CD4-positive, alpha-beta memory T cell (primary cell): ENCODE data around the gene SPPL2A. TPM values are rescaled to one million over a fixed set of nuclear protein-coding genes. Genes with fewer than 3 reads are reported as not detected.

Experiments
- CTCF ChIA-PET: fragments of 350-600 bp; sonication (Branson Sonifier 250); formaldehyde crosslinking; loops from one replicate; lab custom pipeline; 2021; ENCODE audit warnings: inconsistent platforms; ENCODE audit not compliant: partially characterized antibody; lab: Charles Lee
- POLR2A ChIA-PET: fragments of 350-600 bp; sonication (Branson Sonifier 250); formaldehyde crosslinking; loops from one replicate; lab custom pipeline; 2021; ENCODE audit not compliant: partially characterized antibody; lab: Charles Lee
- DNase-seq, 5 donors: peaks; one replicate each; pipeline versions ENCODE4 v3.0.0 to v3.0.0-alpha.2; 2020 to 2022; ENCODE audit warnings: mixed read lengths in 1 of 5
- H3K27ac ChIP-seq: one replicate; pipeline ENCODE4 v1.7.0; 2013; ENCODE audit warnings: low read depth, low read length
- H3K27me3 ChIP-seq: 2 replicates; pipeline ENCODE4 v1.7.0; 2013; ENCODE audit warnings: mild to moderate bottlenecking, low read length, moderate library complexity; ENCODE audit not compliant: insufficient read depth
- H3K36me3 ChIP-seq: 2 replicates; pipeline ENCODE4 v1.7.0; 2013; ENCODE audit warnings: mild to moderate bottlenecking, low read length, moderate library complexity; ENCODE audit not compliant: insufficient read depth
- H3K4me1 ChIP-seq: 2 replicates; pipeline ENCODE4 v1.7.0; 2013; ENCODE audit warnings: mild to moderate bottlenecking, low read length, moderate library complexity; ENCODE audit not compliant: insufficient read depth
- H3K4me3 ChIP-seq, 2 donors: one replicate each; pipeline ENCODE4 v1.7.0; 2013; ENCODE audit warnings: low read length in 2 of 2, mild to moderate bottlenecking in 1 of 2
- H3K9me3 ChIP-seq, 2 donors: one replicate each; pipeline ENCODE4 v1.7.0; 2013; ENCODE audit warnings: low read length in 2 of 2, control low read depth in 1 of 2; ENCODE audit not compliant: control insufficient read depth in 1 of 2
- H3K27ac Mint-ChIP-seq, 7 donors: one replicate each; pipeline ENCODE4 v1.8.0; 2020 to 2021; ENCODE audit warnings: mixed read lengths in 7 of 7, mild to moderate bottlenecking in 6 of 7, inconsistent platforms in 3 of 7, moderate library complexity in 3 of 7
- H3K27me3 Mint-ChIP-seq, 2 donors: one replicate each; pipeline ENCODE4 v1.8.0; 2020 to 2021; ENCODE audit warnings: mixed read lengths in 2 of 2
- H3K36me3 Mint-ChIP-seq, 2 donors: one replicate each; pipeline ENCODE4 v1.8.0; 2020 to 2021; ENCODE audit warnings: mixed read lengths in 2 of 2, inconsistent platforms in 1 of 2, mild to moderate bottlenecking in 1 of 2
- H3K4me1 Mint-ChIP-seq, 4 donors: one replicate each; pipeline ENCODE4 v1.8.0; 2020 to 2021; ENCODE audit warnings: mixed read lengths in 4 of 4, mild to moderate bottlenecking in 1 of 4
- H3K4me3 Mint-ChIP-seq, 8 donors: one replicate each; pipeline ENCODE4 v1.8.0; 2020 to 2021; ENCODE audit warnings: mixed read lengths in 8 of 8, mild to moderate bottlenecking in 7 of 8, moderate library complexity in 6 of 8, inconsistent platforms in 3 of 8
- H3K9me3 Mint-ChIP-seq, 8 donors: one replicate each; pipeline ENCODE4 v1.8.0; 2020 to 2021; ENCODE audit warnings: mixed read lengths in 8 of 8, mild to moderate bottlenecking in 5 of 8, inconsistent platforms in 3 of 8, moderate library complexity in 1 of 8
- intact Hi-C: fragments of 100-400 bp; cut with micrococcal nuclease; formaldehyde crosslinking; loops from one replicate; pipeline ENCODE4 v1.15.1; 2023
- polyA plus RNA-seq, 2 donors: library from polyadenylated mRNA; unstranded; fragments of 300-500 nt; fragmentation: Illumina TruSeq; gene quantifications; one replicate each; pipeline ENCODE4 v1.2.3, GENCODE V29; 2021
- total RNA-seq, 2 experiments: library from RNA; stranded (reverse); gene quantifications; one replicate each; pipeline ENCODE4 v1.2.3, GENCODE V29; 2021

The SPPL2A gene
- total and polyA plus RNA-seq, 4 experiments from 2014 or later = 59.9 to 102 (median 77.8) TPM

DNA sequence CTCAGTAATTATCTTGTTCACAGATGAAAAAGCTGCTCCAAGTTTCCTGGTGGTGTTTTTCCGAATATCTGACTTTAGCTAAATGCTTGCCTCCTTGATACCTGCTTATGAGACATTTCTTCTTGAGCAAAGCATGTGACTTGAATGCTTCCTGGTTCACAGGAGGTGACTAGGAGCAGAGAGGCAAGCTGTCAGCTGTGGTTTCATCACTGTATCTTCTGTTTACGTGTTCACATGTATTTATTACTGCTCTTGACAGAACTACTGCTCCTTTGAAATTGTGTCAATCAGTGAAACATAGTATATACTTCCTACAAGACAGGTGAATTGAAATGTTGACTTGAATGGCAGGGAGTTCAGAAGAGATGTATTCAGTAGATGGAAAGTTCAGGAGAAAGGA is 8.9 kb upstream of the SPPL2A start:
- POLR2A ChIA-PET = interaction anchor here (0.8 to 3.3 kb wide), 2 partner anchors 10 to 88 kb away, joined by 3 to 15 read pairs; partner anchors contain the start of genes SPPL2A and TRPM7
- DNase-seq = peak in 4 of 5 donors; percentile 16 to 32 (median 24)
- CTCF ChIA-PET = interaction anchor here (0.9 to 1.6 kb wide), 3 partner anchors 21 to 111 kb away, joined by 3 to 4 read pairs (median 3); no protein-coding TSS in a partner anchor
- no peaks in the 10 kb centered on the region for H3K9me3 ChIP-seq
- intact Hi-C loops = loop anchor here (1.0 kb wide), 1 partner anchor 9 kb away; the partner anchor contains the start of gene SPPL2A
- H3K4me1 ChIP-seq = peaks cover 5% of the 10 kb centered on the region
- Mint-ChIP-seq H3K4me1 (peaks cover 4 to 10% (median 5%) of the 10 kb centered on the region in 4 donors), H3K4me3 (no peak overlapping the region), H3K27me3 (no peaks in the 10 kb centered on the region), H3K9me3 (no peaks in the 10 kb centered on the region), H3K27ac (peak overlapping the region in 5 of 7 donors; percentile 27 to 69 (median 52)), H3K36me3 (no peaks in the 10 kb centered on the region)
- H3K27ac ChIP-seq = no peak overlapping the region
- no peaks in the 10 kb centered on the region for H3K27me3 ChIP-seq
- no peak overlapping the region for H3K4me3 ChIP-seq
- H3K36me3 ChIP-seq = no peaks in the 10 kb centered on the region

DNA sequence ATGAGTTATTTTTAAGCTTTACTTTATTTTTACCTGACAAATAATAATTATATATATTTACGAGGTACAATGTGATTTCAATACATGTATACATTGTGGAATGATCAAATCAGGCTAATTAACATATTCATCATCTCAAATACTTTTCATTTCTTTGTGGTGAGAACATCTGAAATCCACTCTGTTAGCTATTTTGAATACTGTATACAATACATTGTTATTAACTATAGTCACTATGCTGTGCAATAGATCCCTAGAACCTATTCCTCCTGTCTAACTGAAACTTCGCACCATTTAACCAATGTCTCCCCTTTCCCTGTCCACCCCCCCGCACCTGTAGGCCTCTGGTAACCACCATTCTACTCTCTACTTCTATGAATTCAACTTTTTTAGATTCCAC is 7.9 kb upstream of the SPPL2A start:
- Histone ChIP-seq H3K9me3 (no peaks in the 10 kb centered on the region), H3K4me3 (no peak overlapping the region), H3K27ac (no peak overlapping the region), H3K27me3 (no peaks in the 10 kb centered on the region), H3K4me1 (peaks cover 5% of the 10 kb centered on the region), H3K36me3 (no peaks in the 10 kb centered on the region)
- Mint-ChIP-seq H3K9me3 (no peaks in the 10 kb centered on the region), H3K36me3 (no peaks in the 10 kb centered on the region), H3K4me1 (peaks cover 4 to 10% (median 5%) of the 10 kb centered on the region in 4 donors), H3K27me3 (no peaks in the 10 kb centered on the region), H3K27ac (peak overlapping the region in 1 of 7 donors; percentile 33), H3K4me3 (no peak overlapping the region)
- ChIA-PET CTCF (interaction anchor here (0.6 to 0.7 kb wide), 2 partner anchors 60 to 85 kb away, joined by 3 read pairs; no protein-coding TSS in a partner anchor), POLR2A (no interaction called here)
- intact Hi-C loops = no loop called here
- no peak for DNase-seq

DNA sequence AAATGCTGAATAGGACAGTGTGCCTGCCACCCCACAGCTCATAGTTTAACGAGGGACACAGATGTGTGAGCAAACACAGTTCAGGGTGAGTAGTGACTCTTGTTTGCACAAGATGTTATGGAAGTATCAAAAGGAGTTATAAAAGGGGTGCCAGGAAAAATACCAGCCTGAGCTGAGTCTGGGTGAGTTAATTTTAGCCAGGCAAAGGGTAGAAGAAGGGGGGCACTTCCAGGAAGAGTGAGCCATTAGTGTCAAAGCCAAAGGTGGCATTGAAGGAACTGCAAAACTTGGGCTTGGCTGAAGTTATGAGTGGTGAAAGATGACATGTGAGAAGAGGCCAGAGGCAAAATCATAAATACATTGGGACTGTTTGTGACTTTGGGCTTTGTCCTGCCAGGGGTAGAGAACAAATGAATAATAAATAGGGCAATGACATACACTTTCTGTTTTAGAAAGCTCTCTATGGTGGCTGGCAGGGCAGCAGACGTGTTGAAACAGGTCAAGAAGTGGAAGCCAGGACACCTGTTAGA is 1.9 kb upstream of the SPPL2A start:
- peak overlapping the region in 6 of 8 donors; percentile 2 to 93 (median 64) for H3K4me3 Mint-ChIP-seq
- no peaks in the 10 kb centered on the region for H3K9me3 Mint-ChIP-seq
- no peaks in the 10 kb centered on the region for H3K27me3 Mint-ChIP-seq
- no peak for DNase-seq
- peak overlapping the region in 6 of 7 donors; percentile 38 to 96 (median 62) for H3K27ac Mint-ChIP-seq
- Histone ChIP-seq H3K4me3 (no peak overlapping the region), H3K4me1 (peaks cover 22% of the 10 kb centered on the region), H3K9me3 (no peaks in the 10 kb centered on the region), H3K27ac (no peak overlapping the region), H3K27me3 (no peaks in the 10 kb centered on the region), H3K36me3 (no peaks in the 10 kb centered on the region)
- peaks cover 0 to 15% of the 10 kb centered on the region in 2 donors for H3K36me3 Mint-ChIP-seq
- peaks cover 24 to 43% (median 35%) of the 10 kb centered on the region in 4 donors for H3K4me1 Mint-ChIP-seq
- ChIA-PET CTCF (no interaction called here), POLR2A (no interaction called here)
- intact Hi-C loops = loop anchor here (10.0 kb wide), 2 partner anchors 413 to 1143 kb away; partner anchors contain the start of genes DTWD1, FAM227B and GABPB1

DNA sequence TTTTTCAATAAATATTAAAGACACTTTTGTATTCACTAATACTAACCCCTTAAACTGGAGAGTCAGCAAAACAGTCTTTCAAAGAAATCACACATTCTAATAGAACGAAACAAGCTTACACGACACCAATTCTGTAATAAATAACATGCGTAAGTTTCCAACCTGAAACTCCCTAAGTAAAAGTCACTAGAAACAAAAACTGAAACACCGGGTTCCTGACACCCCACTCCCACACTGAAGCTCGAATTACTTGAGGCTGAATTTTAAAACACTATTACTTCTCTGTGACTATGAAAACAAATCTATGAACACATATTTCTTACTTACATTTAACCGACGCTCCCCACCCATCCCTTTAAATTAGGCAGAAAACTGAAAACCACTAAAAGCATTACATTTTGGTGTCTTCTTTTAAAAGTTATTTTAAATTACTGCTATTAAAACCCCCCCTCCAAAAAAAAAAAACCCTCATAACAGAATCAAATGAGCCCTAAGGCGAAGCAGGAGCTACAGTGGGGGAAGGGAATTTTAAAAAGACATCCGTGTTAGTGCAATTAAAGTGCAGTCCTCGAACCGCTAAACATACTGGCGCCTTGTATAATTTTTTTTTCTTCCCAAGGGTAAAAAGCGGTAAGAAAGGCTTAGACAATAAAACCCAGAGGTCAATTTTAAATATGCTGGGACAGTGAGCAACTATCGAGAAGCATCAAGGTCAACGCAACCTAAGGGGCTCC is 878 bp downstream of the SPPL2A start:
- H3K9me3 ChIP-seq = no peaks in the 10 kb centered on the region
- H3K4me1 ChIP-seq = peaks cover 32% of the 10 kb centered on the region
- Mint-ChIP-seq H3K9me3 (no peaks in the 10 kb centered on the region), H3K4me1 (peaks cover 34 to 61% (median 45%) of the 10 kb centered on the region in 4 donors), H3K36me3 (peaks cover 3 to 18% of the 10 kb centered on the region in 2 donors), H3K27ac (peak overlapping the region; percentile 90 to 97 (median 94)), H3K4me3 (peak overlapping the region; percentile 87 to 96 (median 92)), H3K27me3 (no peaks in the 10 kb centered on the region)
- H3K27me3 ChIP-seq = no peaks in the 10 kb centered on the region
- ChIA-PET POLR2A (interaction anchor here (0.5 to 3.3 kb wide), 10 partner anchors 11 to 1954 kb away, joined by 3 to 15 read pairs (median 4); partner anchors contain the start of genes CEP152, GABPB1 and TRPM7), CTCF (interaction anchor here (1.1 kb wide), 1 partner anchor 89 kb away, joined by 3 read pairs; no protein-coding TSS in a partner anchor)
- no peaks in the 10 kb centered on the region for H3K36me3 ChIP-seq
- intact Hi-C loops = loop anchor here (1.0 to 10.0 kb wide), 6 partner anchors 10 to 1140 kb away; partner anchors contain the start of genes DTWD1, FAM227B, GABPB1 and TRPM7
- peak overlapping the region; percentile 93 for H3K27ac ChIP-seq
- H3K4me3 ChIP-seq = peak overlapping the region; percentile 85 to 91
- DNase-seq = peak in 2 of 5 donors; percentile 29 to 32

DNA sequence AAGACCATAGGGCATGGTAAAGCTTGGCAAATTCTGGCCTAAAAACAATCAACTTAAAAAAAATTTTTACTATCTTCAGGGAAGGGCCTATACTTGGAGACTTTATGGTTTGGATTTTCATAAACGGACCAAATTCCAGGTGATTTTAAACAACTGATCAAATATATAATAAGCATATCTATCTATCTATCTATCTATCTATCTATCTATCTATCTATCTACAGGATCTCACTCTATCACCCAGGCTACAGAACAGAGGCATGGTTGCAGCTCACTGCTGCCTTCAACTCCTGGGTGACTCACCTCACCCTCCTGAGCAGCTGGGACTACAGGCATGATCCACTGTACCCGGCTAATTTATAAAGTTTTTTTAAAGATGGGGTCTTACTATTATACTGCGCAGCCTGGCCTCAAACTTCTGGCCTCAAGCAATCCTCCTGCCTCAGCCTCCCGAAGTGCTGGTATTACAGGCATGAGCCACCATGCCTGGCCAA is 6.7 kb downstream of the SPPL2A start:
- H3K9me3 Mint-ChIP-seq = no peaks in the 10 kb centered on the region

DNA sequence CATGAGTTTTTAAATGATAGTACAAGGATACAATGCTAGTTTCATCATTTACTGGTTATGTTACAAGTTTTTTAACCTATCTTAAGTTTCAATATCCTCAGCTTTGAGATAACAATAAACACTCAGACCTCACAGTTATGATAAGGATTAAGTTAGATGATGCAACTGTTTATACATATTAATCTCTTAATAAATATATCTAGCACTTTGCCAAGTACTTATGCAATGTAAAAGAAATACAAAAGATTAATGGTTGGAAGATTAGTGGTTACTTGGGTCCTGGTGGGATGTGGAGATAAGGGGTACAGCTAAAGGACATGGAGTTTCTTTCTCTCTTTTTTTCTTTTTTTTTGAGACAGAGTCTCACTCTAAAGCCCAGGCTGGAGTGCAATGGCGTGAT is 12.0 kb downstream of the SPPL2A start:
- Histone ChIP-seq H3K27me3 (no peaks in the 10 kb centered on the region), H3K9me3 (no peaks in the 10 kb centered on the region), H3K27ac (no peak overlapping the region), H3K4me3 (no peak overlapping the region), H3K4me1 (peaks cover 9% of the 10 kb centered on the region), H3K36me3 (peaks cover 4% of the 10 kb centered on the region)
- CTCF ChIA-PET = interaction anchor here (1.1 kb wide), 1 partner anchor 21 kb away, joined by 3 read pairs; no protein-coding TSS in a partner anchor
- peaks cover 19 to 49% (median 33%) of the 10 kb centered on the region in 4 donors for H3K4me1 Mint-ChIP-seq
- intact Hi-C loops = no loop called here
- no peak for DNase-seq
- H3K9me3 Mint-ChIP-seq = no peaks in the 10 kb centered on the region
- H3K27ac Mint-ChIP-seq = no peak overlapping the region
- no peak overlapping the region for H3K4me3 Mint-ChIP-seq
- H3K36me3 Mint-ChIP-seq = peaks cover 5 to 29% of the 10 kb centered on the region in 2 donors
- POLR2A ChIA-PET = no interaction called here
- no peaks in the 10 kb centered on the region for H3K27me3 Mint-ChIP-seq

More for the DNA sequence above, 6.7 kb downstream of the SPPL2A start:
- no peaks in the 10 kb centered on the region for H3K27me3 Mint-ChIP-seq
- peaks cover 6 to 10% of the 10 kb centered on the region in 2 donors for H3K36me3 Mint-ChIP-seq
- H3K27ac Mint-ChIP-seq = no peak overlapping the region
- no peaks in the 10 kb centered on the region for H3K36me3 ChIP-seq
- no peak overlapping the region for H3K4me3 Mint-ChIP-seq
- ChIA-PET POLR2A (no interaction called here), CTCF (interaction anchor here (1.7 kb wide), 1 partner anchor 10 kb away, joined by 5 read pairs; no protein-coding TSS in a partner anchor)
- H3K27ac ChIP-seq = no peak overlapping the region
- H3K9me3 ChIP-seq = no peaks in the 10 kb centered on the region
- peaks cover 27% of the 10 kb centered on the region for H3K4me1 ChIP-seq
- no peak for DNase-seq
- H3K4me3 ChIP-seq = no peak overlapping the region
- intact Hi-C loops = no loop called here
- H3K4me1 Mint-ChIP-seq = peaks cover 27 to 62% (median 35%) of the 10 kb centered on the region in 4 donors
- H3K27me3 ChIP-seq = no peaks in the 10 kb centered on the region
